ENCODE results near the gene SURF2. TPM values are rescaled to one million over a fixed set of nuclear protein-coding genes. Genes with fewer than 3 reads are reported as not detected.

Gene SURF2
- total and polyA plus RNA-seq, 4 donors, result 11.7 to 50.1 (median 27.2) TPM

GRCh38 chr9:133354766-133355165, 1.6 kb upstream of the SURF2 start:
- peaks cover 12 to 41% (median 37%) of the 10 kb centered on the region in 4 donors for H3K36me3 ChIP-seq (ENCODE audit: control insufficient read depth in 4 of 4, insufficient read depth in 4 of 4, low read length in 4 of 4)
- DNase-seq, result no peak
- WGBS, 2 donors, result 82% methylated on average over 7 of the region's 7 CpGs
- ATAC-seq (ENCODE audit: insufficient read depth, low FRiP score), result no peak
- no peaks in the 10 kb centered on the region for H3K27me3 ChIP-seq (ENCODE audit: control insufficient read depth in 3 of 3, insufficient read depth in 3 of 3, low read length in 2 of 3)
- H3K4me1 ChIP-seq (ENCODE audit: control insufficient read depth in 5 of 5, insufficient read depth in 5 of 5, low read length in 5 of 5), result peaks cover 0 to 17% (median 9%) of the 10 kb centered on the region in 5 donors
- H3K27ac ChIP-seq (ENCODE audit: low read depth in 1 of 2, low read length in 1 of 2), result no peak overlapping the region
- no peak overlapping the region for H3K4me3 ChIP-seq
- H3K9me3 ChIP-seq (ENCODE audit: control insufficient read depth in 4 of 4, insufficient read depth in 3 of 4, low read length in 3 of 4), result no peaks in the 10 kb centered on the region
- no peak for TF ChIP-seq CTCF (IDR thresholded peaks at IDR 0.05; ENCODE audit: control extremely low read depth, extremely low read depth)
- H3K9ac ChIP-seq (ENCODE audit: insufficient read depth in 1 of 2, low read length in 2 of 2), result no peak overlapping the region

GRCh38 chr9:133355881-133356357, 431 bp upstream of the SURF2 start:
- no peaks in the 10 kb centered on the region for H3K9me3 ChIP-seq (ENCODE audit: control insufficient read depth in 4 of 4, insufficient read depth in 3 of 4, low read length in 3 of 4)
- no peaks in the 10 kb centered on the region for H3K27me3 ChIP-seq (ENCODE audit: control insufficient read depth in 3 of 3, insufficient read depth in 3 of 3, low read length in 2 of 3)
- no peak for TF ChIP-seq CTCF (IDR thresholded peaks at IDR 0.05; ENCODE audit: control extremely low read depth, extremely low read depth)
- peak overlapping the region; percentile 46 to 49 for H3K9ac ChIP-seq (ENCODE audit: insufficient read depth in 1 of 2, low read length in 2 of 2)
- ATAC-seq (ENCODE audit: insufficient read depth, low FRiP score), result peak; percentile 4
- WGBS, 2 donors, result 0 to 2% methylated on average over 29 to 31 of the region's 31 CpGs
- peak overlapping the region; percentile 76 for H3K4me3 ChIP-seq
- no peak for DNase-seq
- H3K4me1 ChIP-seq (ENCODE audit: control insufficient read depth in 5 of 5, insufficient read depth in 5 of 5, low read length in 5 of 5), result peaks cover 0 to 17% (median 9%) of the 10 kb centered on the region in 5 donors
- H3K36me3 ChIP-seq (ENCODE audit: control insufficient read depth in 4 of 4, insufficient read depth in 4 of 4, low read length in 4 of 4), result peaks cover 2 to 40% (median 33%) of the 10 kb centered on the region in 4 donors
- H3K27ac ChIP-seq (ENCODE audit: low read depth in 1 of 2, low read length in 1 of 2), result peak overlapping the region in 1 of 2 donors; percentile 48

- Histone ChIP-seq H3K27me3 (ENCODE audit: control insufficient read depth in 3 of 3, insufficient read depth in 3 of 3, low read length in 2 of 3) (no peaks in the 10 kb centered on the region), H3K27ac (ENCODE audit: low read depth in 1 of 2, low read length in 1 of 2) (no peak overlapping the region), H3K36me3 (ENCODE audit: control insufficient read depth in 4 of 4, insufficient read depth in 4 of 4, low read length in 4 of 4) (peaks cover 10 to 38% (median 29%) of the 10 kb centered on the region in 4 donors), H3K9me3 (ENCODE audit: control insufficient read depth in 4 of 4, insufficient read depth in 3 of 4, low read length in 3 of 4) (no peaks in the 10 kb centered on the region), H3K4me1 (ENCODE audit: control insufficient read depth in 5 of 5, insufficient read depth in 5 of 5, low read length in 5 of 5) (peaks cover 0 to 20% (median 9%) of the 10 kb centered on the region in 5 donors), H3K9ac (ENCODE audit: insufficient read depth in 1 of 2, low read length in 2 of 2) (no peak overlapping the region), H3K4me3 (no peak overlapping the region)
- ATAC-seq (ENCODE audit: insufficient read depth, low FRiP score) (no peak), DNase-seq (no peak)
- 84 to 91% methylated on average over 14 of the region's 14 CpGs for WGBS, 2 donors
- no peak for TF ChIP-seq CTCF (IDR thresholded peaks at IDR 0.05; ENCODE audit: control extremely low read depth, extremely low read depth)
Measured at GRCh38 chr9:133357656-133358055, 1.3 kb downstream of the SURF2 start.

All from lung (tissue), 12 donors.